Activated CD4-positive, alpha-beta T cell treated with anti-CD3 and anti-CD28 coated beads, Interleukin-2, amount 10 ng/mL, durations not matched to agents 24 days and 14 days (primary cell): ENCODE measurements around the gene TMEM100. TPM values are rescaled to one million over a fixed set of nuclear protein-coding genes. Genes with fewer than 3 reads are reported as not detected.
"Not testable (repeated sequence)": the region's sequence is repeated elsewhere in the genome, so short reads cannot be mapped to it uniquely, and the experiment has no call there.

Experiments
- DNase-seq: peaks from one replicate; pipeline ENCODE4 v3.0.0; 2022
- H3K27ac Mint-ChIP-seq: one replicate; pipeline ENCODE4 v1.8.0; 2022; ENCODE audit warnings: mild to moderate bottlenecking, mixed read lengths
- H3K27me3 Mint-ChIP-seq: one replicate; pipeline ENCODE4 v1.8.0; 2022; ENCODE audit warnings: mixed read lengths
- H3K36me3 Mint-ChIP-seq: one replicate; pipeline ENCODE4 v1.8.0; 2022; ENCODE audit warnings: low read depth, mild to moderate bottlenecking, mixed read lengths
- H3K4me1 Mint-ChIP-seq: one replicate; pipeline ENCODE4 v1.8.0; 2021; ENCODE audit warnings: mixed read lengths
- H3K4me3 Mint-ChIP-seq: one replicate; pipeline ENCODE4 v1.8.0; 2022; ENCODE audit warnings: mild to moderate bottlenecking, moderate library complexity, mixed read lengths
- H3K9me3 Mint-ChIP-seq: one replicate; pipeline ENCODE4 v1.8.0; 2021; ENCODE audit warnings: mixed read lengths
- intact Hi-C: fragments of 100-400 bp; cut with micrococcal nuclease; formaldehyde crosslinking; loops from one replicate; pipeline ENCODE4 v1.15.1; 2023
- total RNA-seq: library from RNA; stranded (reverse); gene quantifications from 2 replicates; pipeline ENCODE4 v1.2.3, GENCODE V29; 2022

TMEM100 gene
- total RNA-seq, 1 donor from 2014 or later = not detected

DNA sequence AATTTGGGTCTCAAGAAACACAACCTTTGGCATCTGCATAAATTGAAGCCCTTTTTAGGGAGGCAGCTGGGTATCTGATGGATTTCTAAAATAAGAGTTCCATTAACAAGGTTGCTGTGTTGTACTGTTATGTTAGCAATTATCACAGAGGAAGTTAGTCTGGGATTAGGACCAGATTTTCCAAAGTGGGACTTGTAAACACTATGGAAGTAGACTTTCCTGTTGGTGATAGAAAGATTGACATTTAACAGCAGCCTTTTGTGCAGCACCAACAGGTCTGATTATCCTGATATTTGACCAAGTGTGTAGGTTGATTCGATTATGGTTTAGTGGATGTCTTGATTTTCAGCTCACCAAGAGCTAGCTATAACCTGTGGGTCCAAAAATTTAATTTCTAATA, 46.4 kb downstream of the TMEM100 start:
- H3K4me3 Mint-ChIP-seq = no peak overlapping the region
- intact Hi-C loops = no loop called here
- H3K36me3 Mint-ChIP-seq = no peaks in the 10 kb centered on the region
- no peak overlapping the region for H3K27ac Mint-ChIP-seq
- H3K4me1 Mint-ChIP-seq = no peaks in the 10 kb centered on the region
- peaks cover 8% of the 10 kb centered on the region for H3K27me3 Mint-ChIP-seq
- peaks cover 4% of the 10 kb centered on the region for H3K9me3 Mint-ChIP-seq
- DNase-seq = no peak

- peaks cover 6% of the 10 kb centered on the region for H3K27me3 Mint-ChIP-seq
- intact Hi-C loops = no loop called here
- H3K9me3 Mint-ChIP-seq = peaks cover 4% of the 10 kb centered on the region
- no peak overlapping the region for H3K4me3 Mint-ChIP-seq
- H3K36me3 Mint-ChIP-seq = no peaks in the 10 kb centered on the region
- H3K27ac Mint-ChIP-seq = no peak overlapping the region
- no peaks in the 10 kb centered on the region for H3K4me1 Mint-ChIP-seq
- no peak for DNase-seq
Measured at GRCh38 chr17:55673743-55674506, 48.7 kb downstream of the TMEM100 start.

DNA sequence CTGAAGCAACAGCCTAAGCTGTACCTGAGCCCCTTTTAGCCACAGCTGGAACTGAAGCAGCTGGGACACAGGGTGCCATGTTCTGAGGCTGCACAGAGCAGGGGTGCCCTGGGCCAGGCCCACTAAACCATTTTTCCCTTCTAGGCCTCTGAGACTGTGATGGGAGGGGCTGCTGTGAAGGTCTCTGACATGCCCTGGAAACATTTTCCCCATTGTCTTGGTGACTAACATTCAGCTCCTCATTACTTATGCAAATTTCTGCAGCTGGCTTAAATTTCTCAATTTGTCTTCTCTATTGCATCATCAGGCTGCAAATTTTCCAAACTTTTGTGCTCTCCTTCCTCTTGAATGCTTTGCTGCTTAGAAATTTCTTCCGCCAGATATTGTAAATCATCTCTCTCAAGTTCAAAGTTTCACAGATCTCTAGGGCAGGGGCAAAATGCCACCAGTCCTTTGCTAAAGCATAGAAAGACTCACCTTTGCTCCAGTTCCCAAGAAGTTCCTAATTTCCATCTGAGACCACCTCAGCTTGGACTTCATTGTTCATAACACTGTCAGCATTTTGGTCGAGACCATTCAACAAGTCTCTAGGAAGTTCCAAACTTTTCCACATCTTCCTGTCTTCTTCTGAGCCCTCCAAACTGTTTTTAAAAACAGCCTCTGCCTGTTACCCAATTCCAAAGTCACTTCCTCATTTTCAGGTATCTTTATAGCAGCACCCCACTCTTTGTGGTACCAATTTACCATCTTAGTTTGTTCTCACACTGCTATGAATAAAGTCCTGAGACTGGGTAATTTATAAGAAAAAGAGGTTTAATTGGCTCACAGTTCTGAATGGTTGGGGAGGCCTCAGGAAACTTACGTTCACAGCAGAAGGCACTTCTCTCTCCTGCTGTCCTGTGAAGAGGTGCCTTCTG, 49.8 kb downstream of the TMEM100 start:
- no peak for DNase-seq
- Mint-ChIP-seq H3K4me1 (no peaks in the 10 kb centered on the region), H3K36me3 (no peaks in the 10 kb centered on the region), H3K4me3 (no peak overlapping the region), H3K27ac (no peak overlapping the region), H3K27me3 (peaks cover under 1% of the 10 kb centered on the region), H3K9me3 (peaks cover 4% of the 10 kb centered on the region)
- intact Hi-C loops = no loop called here

DNA sequence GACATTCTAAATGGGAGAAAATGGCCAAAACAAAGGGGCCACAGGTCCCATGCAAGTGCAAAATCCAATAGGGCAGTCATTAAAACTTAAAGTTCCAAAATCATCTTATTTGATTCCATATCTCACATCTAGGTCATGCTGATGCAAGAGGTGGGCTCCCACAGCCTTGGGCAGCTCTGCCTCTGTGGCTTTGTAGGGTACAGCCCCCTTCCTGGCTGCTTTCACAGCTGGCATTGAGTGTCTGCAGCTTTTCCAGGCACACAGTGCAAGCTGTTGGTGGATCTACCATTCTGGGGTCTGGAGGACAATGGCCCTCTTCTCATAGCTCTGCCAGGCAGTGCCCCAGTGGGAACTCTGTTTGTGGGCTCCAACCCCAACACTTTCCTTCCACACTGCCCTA, 50.7 kb downstream of the TMEM100 start:
- DNase-seq, intact Hi-C loops, H3K27me3 Mint-ChIP-seq, H3K4me3 Mint-ChIP-seq, H3K36me3 Mint-ChIP-seq, H3K4me1 Mint-ChIP-seq, H3K27ac Mint-ChIP-seq, H3K9me3 Mint-ChIP-seq: not testable (repeated sequence)

Other genes with a start within 250 kb of the TMEM100 start
- gene SMIM36, start 211.4 kb downstream of the TMEM100 start, total RNA-seq = not detected in 2 replicates
- gene PCTP, start 28.2 kb upstream of the TMEM100 start, total RNA-seq = 5.4 and 6.4 TPM in 2 replicates